ENCODE measurements around the gene GRIK1. TPM values are rescaled to one million over a fixed set of nuclear protein-coding genes. Genes with fewer than 3 reads are reported as not detected.

The GRIK1 gene
- total and polyA plus RNA-seq, 2 experiments from 2014 or later: not detected

- Histone ChIP-seq H3K4me2 (ENCODE audit: unreplicated experiment) (no peak overlapping the region), H3K27ac (no peak overlapping the region), H3K36me3 (ENCODE audit: low read depth) (no peaks in the 10 kb centered on the region), H3F3A (ENCODE audit: insufficient read depth) (no peaks in the 10 kb centered on the region; the same call in 1 of the 2 replicates), H3K4me1 (ENCODE audit: insufficient read depth) (peaks cover 10% of the 10 kb centered on the region), H3K9me3 (ENCODE audit: low read depth) (no peaks in the 10 kb centered on the region), H3K9me2 (ENCODE audit: insufficient read depth) (no peaks in the 10 kb centered on the region), H2AFZ (no peak overlapping the region), H3K27me3 (replicated peaks; ENCODE audit: insufficient read depth) (no peaks in the 10 kb centered on the region), H3K79me2 (ENCODE audit: insufficient read depth) (no peaks in the 10 kb centered on the region), H3K9ac (no peak overlapping the region), H3K4me3 (no peak overlapping the region), H4K20me1 (ENCODE audit: insufficient read depth) (no peaks in the 10 kb centered on the region)
- WGBS, 2 experiments (ENCODE audit: low coverage in 1 of 2, low lambda C conversion rate in 2 of 2, missing lambda C conversion rate in 2 of 2): 96 to 97% methylated on average over 10 of the region's 10 CpGs
- DNase-seq: no peak
- in situ Hi-C loops (cut with MboI): no loop called here
- TF ChIP-seq EZH2 (IDR thresholded peaks at IDR 0.05; ENCODE audit: insufficient read depth, poor library complexity, severe bottlenecking) (no peak), EZH2phosphoT487 (IDR thresholded peaks at IDR 0.05; ENCODE audit: insufficient read depth, low read depth) (no peak)
Measured at GRCh38 chr21:29658177-29658933, 281.4 kb downstream of the GRIK1 start.

GRCh38 chr21:29657240-29657989 lies 282.4 kb downstream of the GRIK1 start:
- no peak overlapping the region for H3K9ac ChIP-seq

DNA sequence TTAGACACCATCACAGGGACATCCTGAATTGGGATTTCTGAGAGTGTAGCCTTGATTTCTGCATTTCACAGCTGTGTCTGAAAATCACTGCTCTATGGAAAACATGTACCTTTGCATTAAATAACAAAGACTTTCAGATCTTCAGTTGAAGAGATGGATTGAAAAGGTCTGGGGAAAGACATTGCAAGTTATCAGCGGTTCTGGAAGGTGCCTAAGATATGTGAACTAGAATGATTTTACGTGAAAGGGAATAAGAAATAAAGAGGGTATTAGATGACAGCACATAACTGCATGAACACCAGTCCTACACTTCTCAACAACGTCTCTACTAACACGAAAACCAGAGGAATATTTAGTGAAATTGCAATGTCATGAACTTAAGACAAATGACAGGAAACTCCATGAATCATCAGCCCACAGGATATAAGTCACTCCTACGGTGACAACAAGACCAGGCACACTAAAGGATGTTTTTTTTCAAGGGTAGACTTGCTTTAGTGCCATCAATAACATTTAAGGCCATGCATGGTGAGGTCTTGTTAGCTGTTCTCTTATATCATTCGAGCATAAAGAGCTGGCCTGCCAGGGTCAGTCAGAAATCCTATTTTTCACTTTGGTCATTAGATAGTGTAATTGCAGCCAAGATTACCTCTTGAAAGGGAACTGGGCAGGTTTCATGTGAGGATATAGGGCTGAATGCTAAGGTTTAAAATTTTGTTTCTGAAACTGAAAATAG lies 283.1 kb downstream of the GRIK1 start:
- Histone ChIP-seq H3K4me3 (peak overlapping the region; percentile 28), H3K36me3 (ENCODE audit: low read depth) (no peaks in the 10 kb centered on the region), H2AFZ (peak overlapping the region; percentile 22; the same call in 1 of the 2 replicates), H3K9me2 (ENCODE audit: insufficient read depth) (no peaks in the 10 kb centered on the region), H3K79me2 (ENCODE audit: insufficient read depth) (no peaks in the 10 kb centered on the region), H3K9me3 (ENCODE audit: low read depth) (no peaks in the 10 kb centered on the region), H3K4me2 (ENCODE audit: unreplicated experiment) (peak overlapping the region; percentile 30), H3K4me1 (ENCODE audit: insufficient read depth) (peaks cover 10% of the 10 kb centered on the region), H3K27ac (no peak overlapping the region), H3F3A (ENCODE audit: insufficient read depth) (no peaks in the 10 kb centered on the region; the same call in 1 of the 2 replicates), H3K9ac (no peak overlapping the region), H4K20me1 (ENCODE audit: insufficient read depth) (no peaks in the 10 kb centered on the region), H3K27me3 (replicated peaks; ENCODE audit: insufficient read depth) (no peaks in the 10 kb centered on the region)
- in situ Hi-C loops (cut with MboI): no loop called here
- no peak for TF ChIP-seq EZH2 (IDR thresholded peaks at IDR 0.05; ENCODE audit: insufficient read depth, poor library complexity, severe bottlenecking)
- TF ChIP-seq EZH2phosphoT487 (IDR thresholded peaks at IDR 0.05; ENCODE audit: insufficient read depth, low read depth): no peak
- 13 to 17% methylated on average over 6 of the region's 6 CpGs for WGBS, 2 experiments (ENCODE audit: low coverage in 1 of 2, low lambda C conversion rate in 2 of 2, missing lambda C conversion rate in 2 of 2)
- DNase-seq: peak; percentile 69

More at GRCh38 chr21:29657240-29657989, 282.4 kb downstream of the GRIK1 start:
- TF ChIP-seq EZH2phosphoT487 (IDR thresholded peaks at IDR 0.05; ENCODE audit: insufficient read depth, low read depth) (no peak), EZH2 (IDR thresholded peaks at IDR 0.05; ENCODE audit: insufficient read depth, poor library complexity, severe bottlenecking) (no peak)
- Histone ChIP-seq H3K36me3 (ENCODE audit: low read depth) (no peaks in the 10 kb centered on the region), H3K9me2 (ENCODE audit: insufficient read depth) (no peaks in the 10 kb centered on the region), H3K4me3 (no peak overlapping the region), H3K9me3 (ENCODE audit: low read depth) (no peaks in the 10 kb centered on the region), H3K79me2 (ENCODE audit: insufficient read depth) (no peaks in the 10 kb centered on the region), H4K20me1 (ENCODE audit: insufficient read depth) (no peaks in the 10 kb centered on the region), H3K4me2 (ENCODE audit: unreplicated experiment) (peak overlapping the region; percentile 30), H3K27me3 (replicated peaks; ENCODE audit: insufficient read depth) (no peaks in the 10 kb centered on the region), H2AFZ (no peak overlapping the region), H3K27ac (no peak overlapping the region), H3F3A (ENCODE audit: insufficient read depth) (no peaks in the 10 kb centered on the region; the same call in 1 of the 2 replicates), H3K4me1 (ENCODE audit: insufficient read depth) (peaks cover 10% of the 10 kb centered on the region)
- in situ Hi-C loops (cut with MboI): no loop called here
- no peak for DNase-seq
- 92 to 94% methylated on average over 9 of the region's 9 CpGs for WGBS, 2 experiments (ENCODE audit: low coverage in 1 of 2, low lambda C conversion rate in 2 of 2, missing lambda C conversion rate in 2 of 2)

DNA sequence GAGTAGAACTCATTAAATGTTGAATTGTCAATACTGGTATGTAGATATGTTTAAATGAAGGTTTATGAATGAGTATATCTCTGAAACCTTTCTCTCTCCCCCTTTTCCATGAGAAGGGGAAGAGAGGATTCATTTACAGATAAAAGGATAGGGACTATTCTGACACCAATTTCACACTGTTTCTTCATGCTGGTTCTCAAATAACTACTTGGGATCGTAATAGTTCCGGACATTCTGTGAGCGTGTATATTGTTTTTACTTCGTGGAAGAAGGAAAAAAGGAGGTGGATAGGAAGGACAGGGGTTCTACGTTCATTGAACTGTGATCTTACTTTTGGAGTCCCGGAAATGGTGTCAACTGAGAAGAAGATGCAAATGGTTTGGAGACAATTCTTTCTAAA lies 284.2 kb downstream of the GRIK1 start:
- DNase-seq: no peak
- H3F3A ChIP-seq (ENCODE audit: insufficient read depth): no peaks in the 10 kb centered on the region; the same call in 1 of the 2 replicates
- peaks cover 10% of the 10 kb centered on the region for H3K4me1 ChIP-seq (ENCODE audit: insufficient read depth)
- no peaks in the 10 kb centered on the region for H3K36me3 ChIP-seq (ENCODE audit: low read depth)
- H3K4me3 ChIP-seq: no peak overlapping the region
- no peaks in the 10 kb centered on the region for H3K9me3 ChIP-seq (ENCODE audit: low read depth)
- no peak overlapping the region for H3K4me2 ChIP-seq (ENCODE audit: unreplicated experiment)
- no peaks in the 10 kb centered on the region for H3K27me3 ChIP-seq (replicated peaks; ENCODE audit: insufficient read depth)
- no peaks in the 10 kb centered on the region for H3K79me2 ChIP-seq (ENCODE audit: insufficient read depth)
- H3K27ac ChIP-seq: no peak overlapping the region
- H4K20me1 ChIP-seq (ENCODE audit: insufficient read depth): no peaks in the 10 kb centered on the region
- H3K9me2 ChIP-seq (ENCODE audit: insufficient read depth): no peaks in the 10 kb centered on the region
- H2AFZ ChIP-seq: no peak overlapping the region
- no peak for TF ChIP-seq EZH2phosphoT487 (IDR thresholded peaks at IDR 0.05; ENCODE audit: insufficient read depth, low read depth)
- no peak for TF ChIP-seq EZH2 (IDR thresholded peaks at IDR 0.05; ENCODE audit: insufficient read depth, poor library complexity, severe bottlenecking)
- no peak overlapping the region for H3K9ac ChIP-seq
- in situ Hi-C loops (cut with MboI): no loop called here
- WGBS, 2 experiments (ENCODE audit: low coverage in 1 of 2, low lambda C conversion rate in 2 of 2, missing lambda C conversion rate in 2 of 2): 90% methylated on average over 6 of the region's 6 CpGs
